GM12801 (cell line): Measurements from ENCODE around the gene SFMBT1.

Experiments
- TF ChIP-seq, protein P1 (sequence below): IDR thresholded peaks from one replicate; pipeline ENCODE4 v1.5.1; 2011; ENCODE audit warnings: control low read depth; ENCODE audit not compliant: insufficient read length; ENCODE audit errors: extremely low read depth

Gene SFMBT1

GRCh38 chr3:52882377-52882776 is 163.5 kb downstream of the SFMBT1 start:
- TF ChIP-seq, protein P1, sequence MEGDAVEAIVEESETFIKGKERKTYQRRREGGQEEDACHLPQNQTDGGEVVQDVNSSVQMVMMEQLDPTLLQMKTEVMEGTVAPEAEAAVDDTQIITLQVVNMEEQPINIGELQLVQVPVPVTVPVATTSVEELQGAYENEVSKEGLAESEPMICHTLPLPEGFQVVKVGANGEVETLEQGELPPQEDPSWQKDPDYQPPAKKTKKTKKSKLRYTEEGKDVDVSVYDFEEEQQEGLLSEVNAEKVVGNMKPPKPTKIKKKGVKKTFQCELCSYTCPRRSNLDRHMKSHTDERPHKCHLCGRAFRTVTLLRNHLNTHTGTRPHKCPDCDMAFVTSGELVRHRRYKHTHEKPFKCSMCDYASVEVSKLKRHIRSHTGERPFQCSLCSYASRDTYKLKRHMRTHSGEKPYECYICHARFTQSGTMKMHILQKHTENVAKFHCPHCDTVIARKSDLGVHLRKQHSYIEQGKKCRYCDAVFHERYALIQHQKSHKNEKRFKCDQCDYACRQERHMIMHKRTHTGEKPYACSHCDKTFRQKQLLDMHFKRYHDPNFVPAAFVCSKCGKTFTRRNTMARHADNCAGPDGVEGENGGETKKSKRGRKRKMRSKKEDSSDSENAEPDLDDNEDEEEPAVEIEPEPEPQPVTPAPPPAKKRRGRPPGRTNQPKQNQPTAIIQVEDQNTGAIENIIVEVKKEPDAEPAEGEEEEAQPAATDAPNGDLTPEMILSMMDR = no peak

DNA sequence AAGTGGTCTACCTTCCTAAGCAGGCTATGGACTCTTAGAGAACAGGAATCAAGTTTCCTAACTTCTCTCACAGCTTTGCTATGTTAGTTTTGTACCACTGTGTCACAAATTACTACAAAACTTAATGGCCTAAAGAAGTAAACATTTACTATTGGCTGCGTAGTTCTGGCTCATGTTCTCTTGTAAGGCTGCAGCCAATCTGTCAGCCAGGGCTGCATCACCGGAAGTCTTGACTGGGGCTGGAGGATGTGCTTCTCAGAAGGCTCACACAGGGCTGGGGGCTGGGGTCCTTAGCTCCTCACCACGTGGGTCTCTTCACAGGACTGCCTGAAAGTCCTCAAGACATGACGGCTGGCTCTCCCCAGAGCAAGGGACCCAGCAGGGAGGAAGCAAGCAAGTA is 164.0 kb downstream of the SFMBT1 start:
- TF ChIP-seq, protein P1 = no peak

GRCh38 chr3:52880474-52880873 is 165.4 kb downstream of the SFMBT1 start:
- TF ChIP-seq, protein P1 = no peak

DNA sequence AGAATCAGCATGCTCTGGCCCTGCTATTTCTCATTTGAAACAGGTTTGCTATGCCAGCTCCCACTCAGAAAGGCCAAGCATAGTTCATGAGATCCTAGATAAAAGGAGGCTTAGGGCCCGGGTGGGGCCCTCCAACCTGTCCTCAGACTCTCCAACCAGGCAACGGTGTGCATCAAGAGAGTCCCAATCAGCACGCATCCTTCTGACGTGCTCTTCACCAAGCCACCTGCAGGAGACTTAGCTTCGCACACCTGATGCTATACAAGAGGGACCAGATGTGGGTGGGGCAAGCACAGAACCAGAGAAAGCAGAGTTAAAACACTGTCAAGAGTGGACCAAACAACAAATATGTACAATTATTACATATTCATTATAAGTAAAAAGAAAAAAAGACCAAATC is 165.8 kb downstream of the SFMBT1 start:
- TF ChIP-seq, protein P1 = no peak

GRCh38 chr3:52879581-52879980 is 166.3 kb downstream of the SFMBT1 start:
- TF ChIP-seq, protein P1 = no peak

GRCh38 chr3:52879090-52879489 is 166.8 kb downstream of the SFMBT1 start:
- TF ChIP-seq, protein P1 = no peak

DNA sequence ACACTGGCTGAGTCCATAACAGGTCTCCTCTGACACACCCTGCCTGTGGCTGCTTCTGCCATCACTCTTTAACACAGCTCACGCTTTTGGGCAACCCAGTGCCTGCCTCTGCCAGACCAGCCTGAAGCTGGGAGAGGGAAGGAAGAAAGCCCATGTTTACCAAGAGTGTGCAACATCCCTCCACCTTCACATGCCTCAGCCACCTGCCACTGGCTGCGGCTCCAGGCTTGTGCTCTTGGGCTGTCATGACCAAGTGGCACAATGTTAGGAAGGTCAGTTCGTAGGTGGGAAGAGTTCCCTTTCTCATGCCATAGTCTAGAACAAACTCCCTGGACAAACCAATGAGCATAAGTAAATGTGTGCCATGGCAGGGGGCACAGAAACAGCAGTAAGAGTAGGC is 168.8 kb downstream of the SFMBT1 start:
- TF ChIP-seq, protein P1 = no peak
